TTC549 (cell line): Measurements from ENCODE around the gene HNRNPL.

Experiments used
- FAIRE-seq: peaks from 2 replicates; lab custom pipeline; 2012; peaks lifted over from hg19 to GRCh38; lab: Jason Lieb, UNC

HNRNPL gene

DNA sequence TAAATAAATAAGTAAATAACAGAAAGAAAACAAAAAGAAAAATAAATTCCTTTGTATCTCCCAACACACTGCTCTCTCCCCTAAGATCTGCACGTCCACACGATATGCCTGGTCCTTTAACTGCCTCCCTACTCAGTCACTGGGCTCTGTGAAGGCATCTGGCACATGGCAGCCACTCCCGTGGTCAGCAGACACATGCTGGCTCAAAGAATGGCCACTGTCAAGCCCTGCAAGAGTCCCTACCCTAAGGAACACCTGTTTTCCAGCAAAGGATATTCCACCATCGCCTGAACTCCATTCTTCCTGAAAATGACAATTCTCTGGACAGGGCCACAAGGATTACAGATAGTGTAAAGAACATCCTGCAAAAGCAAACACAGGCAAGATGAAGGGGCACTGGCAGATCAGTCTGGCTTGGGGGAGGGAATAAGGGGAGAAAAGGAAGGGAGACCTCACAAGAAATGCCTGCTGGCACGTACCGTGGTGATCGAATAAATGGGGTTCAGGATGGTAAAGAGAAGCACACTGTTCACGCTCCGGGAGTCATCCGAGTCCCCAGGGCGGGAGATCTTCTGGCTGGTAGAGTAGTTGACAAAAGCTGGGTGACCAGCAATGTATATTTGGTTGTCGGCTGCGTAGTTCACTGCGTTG, 4.3 kb downstream of the HNRNPL start:
- FAIRE-seq: no peak

DNA sequence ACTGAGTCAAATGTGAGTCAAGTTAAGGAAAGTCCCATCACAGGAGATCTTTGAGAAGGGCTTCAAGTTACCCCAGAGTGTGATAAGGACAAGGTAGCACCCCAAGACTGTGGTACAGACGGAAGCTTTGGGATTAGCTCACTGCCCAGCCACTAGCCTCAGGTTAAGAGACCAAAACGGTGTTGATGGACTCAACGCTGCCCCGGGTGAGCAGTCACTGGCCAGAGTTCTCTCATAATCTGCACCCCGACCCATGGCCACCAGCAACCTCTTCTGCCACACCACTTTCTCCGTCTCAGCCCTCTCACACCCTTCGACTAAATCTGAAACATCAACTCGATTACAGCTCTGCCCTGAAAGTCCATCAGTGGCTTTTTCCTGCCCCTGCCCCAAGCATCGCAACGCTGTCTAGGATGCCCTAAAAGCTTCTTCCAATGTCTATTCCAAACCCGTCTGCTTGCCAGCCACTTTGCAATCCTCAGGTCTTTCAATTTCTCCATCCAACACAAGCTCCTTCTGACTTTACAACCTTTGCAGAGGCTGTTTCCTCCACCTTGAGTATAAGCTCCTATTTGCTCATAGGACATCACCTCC, 5.6 kb downstream of the HNRNPL start:
- no peak for FAIRE-seq

DNA sequence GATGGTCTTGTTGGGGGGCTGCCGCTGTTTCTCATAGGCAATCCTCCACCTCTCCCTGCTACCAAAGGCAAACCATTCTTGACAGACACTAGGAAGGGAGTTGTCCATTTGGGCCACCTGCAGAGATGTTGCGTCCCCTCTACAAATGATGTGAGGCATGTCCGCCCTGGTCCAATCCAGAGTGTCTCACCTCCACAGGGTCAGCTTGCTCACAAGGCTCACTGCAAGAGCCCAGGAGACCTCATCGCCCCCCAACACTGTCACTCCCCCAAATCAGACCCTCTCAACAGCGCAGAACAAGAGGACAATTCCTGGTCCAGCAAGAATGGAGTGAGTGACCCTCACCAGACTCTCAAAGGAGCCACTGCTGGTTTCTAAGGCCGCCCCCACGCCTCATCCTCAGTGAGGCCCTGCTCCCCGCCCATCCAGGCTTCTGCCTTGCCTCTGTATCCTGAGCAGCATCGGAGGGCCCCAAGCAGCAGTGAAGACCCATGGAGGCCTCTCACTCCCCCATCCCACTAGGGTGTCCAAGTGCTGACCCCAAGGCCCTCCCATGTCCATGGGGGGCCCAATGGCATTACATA, 6.5 kb downstream of the HNRNPL start:
- FAIRE-seq: no peak

DNA sequence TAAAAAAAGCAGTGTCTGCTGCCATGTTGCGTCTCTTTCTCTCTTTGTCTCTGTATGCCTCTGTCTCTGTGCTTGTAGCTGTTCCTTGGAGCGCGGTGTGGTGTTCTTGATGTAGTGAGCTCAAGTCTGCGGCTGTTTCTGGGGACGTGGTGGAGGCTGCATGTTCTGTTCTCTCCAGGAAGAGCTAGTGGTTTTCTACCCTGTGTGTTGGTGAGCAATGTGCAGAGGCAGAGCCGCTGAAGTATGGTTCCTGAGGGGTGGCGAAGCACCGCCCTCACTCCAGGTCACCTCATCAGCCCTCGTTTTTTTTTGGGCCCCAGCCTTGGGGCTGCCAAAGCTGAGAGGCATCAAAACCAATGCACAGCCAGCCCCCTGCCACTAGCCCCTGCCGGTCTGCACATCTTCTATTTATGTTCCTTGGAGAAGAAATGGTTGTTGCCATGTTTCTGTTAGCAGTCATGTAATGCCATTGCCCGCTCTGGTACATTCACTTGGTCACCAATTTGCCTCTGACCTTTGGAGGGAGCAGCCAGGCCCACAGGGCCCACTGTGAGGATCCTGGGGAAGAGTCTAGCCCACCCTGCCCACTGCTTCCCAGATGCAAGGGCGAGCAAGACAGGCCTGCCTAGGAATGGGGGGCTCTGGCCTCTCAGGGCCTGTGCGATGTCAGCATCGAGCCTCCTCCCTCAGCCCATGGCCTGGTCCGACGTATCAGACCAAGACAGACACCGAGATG, 7.2 kb downstream of the HNRNPL start:
- no peak for FAIRE-seq

DNA sequence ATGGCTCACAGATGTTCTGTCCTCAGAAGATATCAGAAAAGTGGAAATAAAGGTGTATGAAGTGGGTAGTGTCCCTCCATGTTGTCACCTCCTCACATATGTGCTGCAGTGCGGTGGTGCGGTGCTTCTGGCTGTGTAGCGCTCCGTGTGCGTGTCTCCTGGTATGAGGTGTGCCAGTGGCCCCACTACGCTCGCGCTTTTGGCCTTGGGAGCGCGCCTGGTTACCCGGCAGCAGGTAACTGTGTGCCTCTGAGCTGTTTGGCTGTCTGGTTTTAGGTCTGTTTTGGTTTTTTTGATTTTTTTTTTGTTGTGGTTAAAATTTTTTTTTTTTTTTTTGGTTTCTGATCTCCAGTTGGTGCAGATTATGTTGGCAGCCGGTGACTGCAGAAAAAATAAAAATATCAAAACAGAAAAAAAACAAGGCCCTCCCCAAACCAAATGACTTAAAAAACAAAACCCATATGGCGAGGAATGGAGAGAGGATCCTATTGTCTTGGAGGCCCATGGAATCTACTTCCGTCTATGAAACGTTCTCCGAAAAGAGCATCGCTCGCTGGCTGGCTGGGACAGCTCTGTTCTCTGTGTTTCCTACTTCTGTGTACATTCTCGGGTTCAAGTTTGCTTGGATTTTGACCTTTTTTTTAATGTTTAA, 7.9 kb downstream of the HNRNPL start:
- no peak for FAIRE-seq

DNA sequence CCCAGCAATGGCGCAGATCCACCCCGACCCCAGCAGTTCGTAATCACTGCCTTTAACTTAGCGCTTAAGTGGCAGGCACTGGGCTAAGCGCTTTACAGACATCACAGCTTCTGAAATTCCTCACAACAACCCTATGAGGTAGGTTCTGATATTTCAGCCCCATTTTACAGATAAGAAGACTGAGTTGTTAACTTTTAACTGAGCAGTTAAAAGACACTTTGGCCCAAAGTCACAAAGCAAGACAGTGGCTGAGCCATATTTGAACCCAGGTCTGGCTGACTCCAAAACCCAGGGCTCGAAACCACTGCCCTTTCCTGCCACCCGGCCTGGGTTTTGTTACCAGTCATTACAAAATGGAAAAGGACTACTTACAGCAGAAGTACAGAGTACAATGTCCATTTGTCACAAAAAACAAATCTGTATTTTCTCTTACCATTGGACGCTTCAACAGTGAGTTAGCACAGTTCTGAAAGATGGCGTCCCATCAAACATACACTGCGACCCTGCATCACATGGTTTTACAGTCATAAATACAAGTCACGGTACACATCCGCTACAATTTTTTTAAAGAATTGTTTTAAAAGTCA, 8.5 kb downstream of the HNRNPL start:
- no peak for FAIRE-seq

DNA sequence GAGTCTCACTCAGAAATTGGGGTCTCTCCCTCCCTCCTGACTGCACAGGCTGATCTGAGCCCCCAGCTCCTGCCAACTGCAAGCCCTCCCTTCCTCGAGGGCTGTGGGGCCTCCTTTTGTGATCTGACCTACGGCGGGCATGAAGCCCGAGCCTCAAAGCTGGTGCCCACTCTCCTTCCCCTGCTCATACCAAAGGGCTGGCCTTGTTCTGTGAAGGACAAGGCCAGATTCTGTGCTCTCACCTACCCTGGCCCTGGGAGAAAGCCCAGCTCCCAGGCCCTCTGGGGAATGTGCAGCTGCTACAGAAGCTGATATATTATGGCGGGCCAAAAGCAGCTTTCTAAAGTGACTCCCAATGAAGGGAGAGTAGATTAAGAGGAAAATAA, 9.2 kb downstream of the HNRNPL start:
- FAIRE-seq: no peak

DNA sequence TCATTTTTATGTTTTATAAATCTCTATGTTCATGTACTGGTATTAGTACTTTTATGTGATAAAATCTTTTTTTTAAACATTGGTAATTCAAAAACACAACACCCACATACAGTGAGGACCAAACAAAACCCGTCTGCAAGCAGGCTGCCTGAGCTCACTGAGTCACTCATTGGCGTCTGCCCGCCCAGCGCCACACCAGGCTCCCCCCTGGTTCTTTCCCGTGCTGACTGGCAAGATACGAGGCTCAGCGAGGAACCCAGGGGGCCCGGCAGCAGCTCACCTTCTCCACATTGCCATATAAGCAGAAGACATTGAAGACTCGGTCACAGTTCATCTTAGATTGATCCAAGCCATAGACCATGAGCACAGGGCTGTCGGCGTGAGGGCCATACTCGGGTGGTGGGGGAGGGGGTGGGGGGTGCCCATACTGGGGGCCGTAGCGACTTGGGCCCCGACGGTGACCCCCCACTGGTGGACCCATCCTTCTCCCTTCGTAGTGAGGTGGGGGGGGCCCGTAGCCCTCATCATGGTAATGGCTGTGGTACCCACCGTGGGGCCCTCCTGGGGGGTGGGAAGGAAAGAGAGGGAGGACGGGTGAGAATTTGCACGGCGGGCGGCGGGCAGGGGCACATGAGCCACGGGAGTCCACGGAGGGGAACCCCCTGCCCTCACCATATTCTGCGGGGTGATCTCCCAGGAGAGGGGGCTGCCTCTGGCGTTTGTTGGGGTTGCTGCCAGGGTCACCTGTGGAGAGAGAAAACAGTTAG, 9.8 kb downstream of the HNRNPL start:
- FAIRE-seq: no peak

DNA sequence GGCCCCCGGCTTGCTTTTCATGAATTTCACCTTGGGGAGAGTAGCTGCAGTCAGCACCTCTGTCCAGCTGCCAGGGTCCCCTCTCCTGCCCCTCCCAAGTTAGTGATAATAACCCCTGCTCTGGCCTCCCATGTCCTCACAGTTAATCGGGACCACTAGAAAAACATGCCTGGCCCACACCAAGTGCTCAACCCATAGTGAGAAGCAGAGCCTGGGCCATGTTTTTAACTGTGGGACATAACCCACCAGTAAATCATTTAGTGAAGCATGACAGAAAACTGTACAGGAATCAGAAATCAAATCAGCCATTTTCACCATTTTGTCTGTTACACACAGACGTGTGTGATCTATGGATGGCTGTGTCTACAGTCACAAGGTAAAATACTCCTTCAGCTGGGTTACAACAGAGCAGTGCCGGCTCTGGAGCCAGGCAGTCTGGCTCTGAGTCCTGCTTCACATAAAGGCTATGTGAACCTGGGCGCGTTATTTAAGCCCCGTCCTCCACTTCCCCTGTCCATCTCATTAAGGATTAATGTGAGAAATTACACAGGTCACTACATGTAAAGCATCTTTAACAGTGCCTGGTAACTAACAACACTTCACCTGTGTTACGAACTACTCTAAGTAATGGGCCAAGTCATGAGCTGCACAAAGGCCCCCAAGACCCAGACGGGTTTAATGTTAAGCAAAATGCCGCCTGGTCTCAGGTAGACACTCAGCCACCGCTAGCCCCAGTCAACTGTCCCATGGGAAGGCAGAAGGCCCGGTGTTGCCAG, 10.6 kb downstream of the HNRNPL start:
- no peak for FAIRE-seq

DNA sequence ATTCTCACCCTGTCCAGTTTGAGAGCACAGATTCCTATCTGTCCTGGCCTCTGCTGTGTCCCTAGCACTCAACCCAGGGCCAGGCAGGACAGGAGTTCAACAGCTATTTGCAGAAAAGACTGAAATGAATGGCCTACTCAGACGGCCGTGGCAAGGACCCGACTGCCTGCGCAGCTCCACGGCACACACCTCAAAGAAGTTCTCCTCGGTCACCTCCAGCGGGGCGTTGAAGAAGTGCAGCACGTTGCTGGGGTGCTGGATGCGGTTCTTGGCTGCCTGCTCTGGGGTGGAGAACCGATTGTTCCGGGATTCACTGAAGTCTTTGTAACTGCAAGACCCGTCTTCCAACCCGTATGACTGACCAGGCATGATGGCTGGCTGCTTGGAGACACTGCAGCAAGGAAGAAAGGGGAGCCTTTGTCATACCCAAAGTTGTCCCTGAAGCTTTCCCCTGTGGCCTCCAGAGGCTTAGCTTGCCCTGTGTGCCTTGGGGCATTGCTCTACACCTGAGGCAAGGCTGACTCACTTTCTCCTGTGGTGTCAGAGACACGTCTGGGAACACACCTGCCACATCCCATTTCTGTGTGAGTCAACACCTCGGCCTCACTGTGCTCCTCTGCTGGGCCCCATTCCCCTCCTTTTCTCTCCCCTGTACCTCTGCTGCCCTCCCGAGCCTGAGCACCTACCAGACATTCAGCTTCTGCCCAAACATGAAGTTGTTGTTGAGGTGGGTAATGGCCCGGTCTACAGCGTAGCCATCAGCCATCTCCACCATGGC, 11.4 kb downstream of the HNRNPL start:
- no peak for FAIRE-seq

DNA sequence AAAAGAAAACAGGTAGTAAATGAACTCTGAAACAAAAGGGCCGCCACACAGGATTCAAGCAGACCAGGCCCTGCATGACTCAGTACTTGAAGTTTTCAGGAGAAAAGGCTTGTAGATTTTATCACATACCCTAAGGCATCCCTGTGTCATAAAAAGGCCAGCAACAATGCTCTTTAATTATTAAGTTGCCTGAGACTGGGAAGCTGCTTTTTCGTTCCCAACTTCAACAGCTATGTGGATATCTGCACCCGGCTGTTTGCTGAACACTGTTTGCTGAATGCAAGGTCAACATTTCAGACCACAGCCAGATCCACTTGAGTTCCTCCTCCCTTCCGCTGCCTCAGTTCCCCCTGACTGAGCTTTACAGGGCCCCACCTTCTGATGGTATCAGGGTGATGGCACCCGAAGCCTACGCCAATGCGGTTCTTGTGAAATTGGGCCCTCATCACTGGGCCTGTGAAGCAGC, 12.1 kb downstream of the HNRNPL start:
- no peak for FAIRE-seq

DNA sequence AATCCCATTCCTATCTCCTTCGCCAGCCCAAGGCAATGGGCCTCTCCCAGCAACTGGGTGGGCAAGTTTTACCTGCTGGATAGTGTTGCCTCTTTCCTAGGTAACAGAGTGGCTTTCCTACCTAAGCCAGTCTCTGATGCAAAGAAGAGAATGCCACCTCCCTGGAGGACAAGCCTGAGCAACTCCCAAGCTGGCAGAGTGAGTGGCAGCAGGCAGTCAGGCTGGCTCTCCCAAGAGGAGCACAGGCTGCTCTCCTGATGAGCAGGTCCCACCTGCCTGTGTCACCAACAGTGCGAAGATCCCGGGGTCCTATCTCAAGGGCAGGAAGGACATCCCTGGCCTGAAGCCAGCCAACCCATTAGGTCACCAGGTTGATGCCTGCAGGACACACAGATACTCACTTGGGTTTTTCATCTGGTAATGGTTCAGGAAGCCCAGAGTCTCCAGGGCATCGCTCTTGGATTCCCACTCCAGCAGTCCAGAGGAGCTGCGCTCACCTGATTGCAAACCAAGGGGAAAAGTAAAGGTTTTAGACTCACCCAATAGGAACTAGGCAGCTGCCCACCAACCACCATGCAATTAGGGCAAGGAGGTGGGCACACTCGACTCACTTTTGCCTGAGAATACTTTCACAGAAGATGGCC, 12.7 kb downstream of the HNRNPL start:
- no peak for FAIRE-seq

DNA sequence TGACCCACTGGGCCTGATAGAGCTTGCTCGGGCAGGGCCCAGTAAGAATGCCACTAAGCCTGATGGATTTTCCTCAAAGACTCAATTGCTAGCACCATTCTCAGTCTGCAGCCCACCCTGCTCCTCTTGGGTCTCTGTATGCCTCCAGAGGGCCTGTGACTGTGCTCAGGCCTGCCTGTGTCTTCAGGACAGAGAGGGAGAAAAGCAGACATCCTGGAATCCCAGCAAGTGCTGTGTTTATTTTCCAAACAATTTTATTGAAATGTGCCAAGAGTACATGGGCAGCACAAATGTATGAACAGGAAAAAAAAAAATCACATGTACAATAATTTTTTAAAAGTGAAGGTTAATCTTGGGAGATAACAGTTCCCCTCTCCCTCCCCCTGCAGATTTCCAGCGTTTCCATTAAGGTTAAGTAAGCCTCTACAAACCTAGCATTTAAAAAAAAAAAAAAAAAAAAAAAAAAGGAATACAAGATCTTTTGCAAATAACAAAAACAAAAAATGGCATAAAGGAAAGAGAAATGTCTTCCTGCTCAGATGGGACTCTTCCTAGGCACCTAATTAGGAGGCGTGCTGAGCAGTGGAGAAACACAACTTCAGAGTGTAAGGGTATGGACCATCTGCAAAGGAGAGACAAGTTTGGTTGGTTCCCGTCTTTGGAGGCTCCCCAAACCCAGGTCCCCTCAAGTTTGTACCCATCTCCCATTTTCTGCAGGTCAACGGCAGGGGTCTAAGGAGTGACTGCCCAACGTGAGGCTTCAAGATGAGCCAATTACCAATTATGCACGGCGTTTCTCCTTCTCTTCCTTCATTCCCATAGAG, 13.4 kb downstream of the HNRNPL start:
- FAIRE-seq: no peak

DNA sequence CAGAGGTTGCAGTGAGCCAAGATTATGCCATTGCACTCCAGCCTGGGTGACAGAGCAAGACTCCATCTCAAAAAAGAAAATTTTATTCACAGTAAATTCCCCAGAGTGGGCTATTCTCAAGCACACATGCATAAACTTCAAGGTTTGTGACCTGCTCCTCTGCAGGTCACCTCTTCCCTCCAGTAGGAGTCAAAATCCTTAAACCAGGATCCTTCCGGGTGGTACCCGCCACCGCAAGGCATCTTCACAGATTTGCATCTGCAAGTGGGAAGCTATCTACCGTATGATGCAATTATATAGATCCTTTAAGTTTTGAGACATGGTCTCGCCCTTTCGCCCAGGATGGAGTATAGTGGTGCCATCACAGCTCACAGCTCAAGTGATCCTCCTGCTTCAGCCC, 15.2 kb downstream of the HNRNPL start:
- no peak for FAIRE-seq

DNA sequence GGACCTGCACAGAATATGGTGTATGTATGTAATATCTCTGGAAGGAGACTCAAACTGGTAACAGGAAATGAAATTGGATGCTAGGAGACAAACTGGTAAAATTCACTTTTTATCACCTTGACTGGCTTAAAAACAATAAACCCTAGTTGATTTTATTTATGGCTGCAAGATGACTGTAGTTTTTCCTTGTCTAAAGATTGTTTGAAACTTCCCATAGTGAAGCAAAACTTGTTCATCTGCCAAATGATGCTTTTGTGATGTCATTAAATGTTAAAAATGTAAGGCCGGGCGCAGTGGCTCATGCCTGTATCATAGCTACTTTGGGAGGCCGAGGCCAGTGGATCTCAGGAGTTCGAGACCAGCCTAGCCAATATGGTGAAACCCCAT, 15.7 kb downstream of the HNRNPL start:
- FAIRE-seq: no peak

DNA sequence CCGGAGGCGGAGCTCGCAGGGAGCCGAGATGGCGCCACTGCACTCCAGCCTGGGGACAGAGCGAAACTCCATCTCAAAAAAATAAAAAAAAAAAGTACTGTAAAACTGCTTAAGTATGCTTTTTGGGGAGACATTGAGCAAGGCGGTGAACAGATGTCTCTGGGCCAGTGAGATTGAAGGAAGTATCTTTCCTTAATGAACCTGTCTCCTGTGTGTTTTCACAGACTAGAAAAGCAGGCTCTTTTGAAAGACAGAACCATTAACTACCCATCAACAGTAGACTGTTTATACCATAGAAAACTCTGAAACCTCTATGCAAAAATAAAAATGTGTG, 16.7 kb downstream of the HNRNPL start:
- FAIRE-seq: no peak

DNA sequence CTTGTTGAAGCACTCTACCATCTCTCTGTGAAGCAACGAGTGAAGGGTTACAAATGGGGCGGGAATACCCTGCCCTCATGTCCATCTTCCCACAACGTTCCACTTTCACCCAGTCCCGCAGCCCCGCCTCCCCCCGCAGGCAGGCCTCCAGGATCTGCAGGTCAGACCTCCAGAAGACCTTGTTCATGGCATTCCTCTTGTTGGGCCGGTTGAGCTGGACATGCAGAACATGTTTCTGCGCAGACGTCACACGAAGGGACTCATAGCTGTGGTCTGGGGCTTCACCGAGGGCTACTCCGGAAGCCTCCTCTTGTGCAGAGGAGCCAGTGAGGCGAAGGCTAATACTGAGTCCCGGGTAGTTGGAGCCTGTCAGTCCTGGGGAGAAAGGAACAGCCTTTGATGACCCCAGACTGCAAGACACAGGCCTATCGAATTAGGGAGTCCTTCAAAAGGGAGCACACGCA, 18.6 kb downstream of the HNRNPL start:
- FAIRE-seq: no peak

DNA sequence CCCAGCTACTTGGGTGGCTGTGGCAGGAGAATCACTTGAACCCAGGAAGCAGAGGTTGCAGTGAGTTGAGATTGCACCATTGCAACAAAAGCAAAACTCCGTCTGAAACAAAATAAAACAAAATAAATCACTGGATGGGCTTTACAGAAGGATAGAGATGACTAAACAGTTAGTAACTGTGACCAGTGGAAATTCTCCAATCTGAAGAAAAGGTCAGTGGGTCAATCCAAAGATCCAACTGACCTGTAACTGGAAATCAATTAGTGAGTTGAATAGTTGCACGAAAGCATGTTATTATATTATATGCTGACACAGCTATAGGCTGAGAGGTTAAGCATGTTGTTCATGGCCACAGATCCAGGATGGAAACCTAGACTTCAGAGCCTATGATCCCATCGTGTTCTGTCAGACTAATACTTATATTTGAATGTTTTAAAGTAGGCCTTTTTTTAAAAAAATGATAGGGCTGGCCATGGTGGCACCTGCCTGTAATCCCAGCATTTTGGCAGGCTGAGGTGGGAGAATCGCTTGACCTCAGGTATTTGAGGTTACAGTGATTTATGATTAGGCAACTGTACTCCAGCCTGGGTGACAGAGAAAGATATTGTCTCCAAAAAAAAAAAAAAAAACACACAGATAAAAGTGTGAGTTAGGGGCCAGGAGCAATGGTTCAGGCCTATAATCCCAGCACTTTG, 19.6 kb downstream of the HNRNPL start:
- FAIRE-seq: no peak
